Measurements from ENCODE around the gene C16orf90. TPM values are rescaled to one million over a fixed set of nuclear protein-coding genes. Genes with fewer than 3 reads are reported as not detected.
A peak's percentile ranks its signal among the peaks of the same experiment; 100 is the strongest.

The C16orf90 gene
- not detected for polyA plus RNA-seq (2013, experiment 1 of 4)
- not detected for polyA plus RNA-seq (2013, experiment 2 of 4)
- polyA plus RNA-seq (2013, experiment 3 of 4) = not detected
- not detected for polyA plus RNA-seq (2013, experiment 4 of 4)

GRCh38 chr16:3495176-3495575 is at the start of gene C16orf90:
Gene C16orf90, minus strand, starts transcription at chr16:3495489. Its CDS starts 68 bp downstream, at chr16:3495421.
- Histone ChIP-seq H3K4me3 (ENCODE audit: insufficient read depth, low read depth, low read length) (no peak within 1 kb of the TSS), H3K27ac (ENCODE audit: insufficient read depth, low read depth, low read length, poor library complexity, severe bottlenecking) (no peak within 1 kb of the TSS), H3K4me1 (ENCODE audit: control insufficient read depth, insufficient read depth, low read length) (no peaks in the 10 kb centered on the region), H3K27me3 (ENCODE audit: control insufficient read depth, insufficient read depth, low read length, poor library complexity, severe bottlenecking) (no peaks in the 10 kb centered on the region), H3K9me3 (ENCODE audit: control insufficient read depth, low read length) (no peaks in the 10 kb centered on the region), H3K36me3 (ENCODE audit: control insufficient read depth, insufficient read depth, low read length) (no peaks in the 10 kb centered on the region)
- WGBS, 2 experiments = 89 to 94% methylated on average over 3 of the region's 3 CpGs

- WGBS, 2 experiments = 86 to 93% methylated on average over 6 of the region's 6 CpGs
- H3K27ac ChIP-seq (ENCODE audit: insufficient read depth, low read depth, low read length, poor library complexity, severe bottlenecking) = no peak overlapping the region
- H3K4me1 ChIP-seq (ENCODE audit: control insufficient read depth, insufficient read depth, low read length) = peaks cover 12% of the 10 kb centered on the region
- H3K27me3 ChIP-seq (ENCODE audit: control insufficient read depth, insufficient read depth, low read length, poor library complexity, severe bottlenecking) = no peaks in the 10 kb centered on the region
- H3K9me3 ChIP-seq (ENCODE audit: control insufficient read depth, low read length) = no peaks in the 10 kb centered on the region
- H3K36me3 ChIP-seq (ENCODE audit: control insufficient read depth, insufficient read depth, low read length) = no peaks in the 10 kb centered on the region
- no peak overlapping the region for H3K4me3 ChIP-seq (ENCODE audit: insufficient read depth, low read depth, low read length)
Measured at GRCh38 chr16:3542601-3543373, 47.5 kb upstream of the C16orf90 start.

GRCh38 chr16:3541527-3542155 is 46.4 kb upstream of the C16orf90 start:
- no peak overlapping the region for H3K4me3 ChIP-seq (ENCODE audit: insufficient read depth, low read depth, low read length)
- peaks cover 12% of the 10 kb centered on the region for H3K4me1 ChIP-seq (ENCODE audit: control insufficient read depth, insufficient read depth, low read length)
- peak overlapping the region; percentile 56 for H3K27ac ChIP-seq (ENCODE audit: insufficient read depth, low read depth, low read length, poor library complexity, severe bottlenecking)
- WGBS, 2 experiments = 26 to 31% methylated on average over 13 of the region's 13 CpGs
- no peaks in the 10 kb centered on the region for H3K36me3 ChIP-seq (ENCODE audit: control insufficient read depth, insufficient read depth, low read length)
- no peaks in the 10 kb centered on the region for H3K9me3 ChIP-seq (ENCODE audit: control insufficient read depth, low read length)
- H3K27me3 ChIP-seq (ENCODE audit: control insufficient read depth, insufficient read depth, low read length, poor library complexity, severe bottlenecking) = no peaks in the 10 kb centered on the region

DNA sequence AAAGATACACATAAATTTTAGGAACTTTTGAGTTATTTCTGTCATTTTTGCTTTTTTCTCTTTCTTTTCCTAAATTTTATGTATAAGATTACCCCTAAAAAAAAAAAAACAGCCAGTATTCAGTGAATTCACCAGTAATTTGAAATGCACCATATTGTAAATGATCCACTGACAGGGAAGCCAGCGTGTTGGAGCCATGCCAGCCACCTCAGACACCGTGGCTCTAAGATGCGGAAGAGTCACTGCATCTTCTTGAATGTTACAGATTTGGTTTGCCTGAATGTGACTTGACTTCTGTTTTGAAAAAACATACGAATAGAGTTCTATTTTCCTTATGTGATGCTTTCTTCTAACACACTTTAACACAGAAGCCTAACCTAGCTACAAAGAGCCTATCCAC is 42.9 kb upstream of the C16orf90 start:
- Histone ChIP-seq H3K9me3 (ENCODE audit: control insufficient read depth, low read length) (no peaks in the 10 kb centered on the region), H3K4me3 (ENCODE audit: insufficient read depth, low read depth, low read length) (no peak overlapping the region), H3K4me1 (ENCODE audit: control insufficient read depth, insufficient read depth, low read length) (peaks cover 12% of the 10 kb centered on the region), H3K36me3 (ENCODE audit: control insufficient read depth, insufficient read depth, low read length) (peaks cover 9% of the 10 kb centered on the region), H3K27me3 (ENCODE audit: control insufficient read depth, insufficient read depth, low read length, poor library complexity, severe bottlenecking) (no peaks in the 10 kb centered on the region), H3K27ac (ENCODE audit: insufficient read depth, low read depth, low read length, poor library complexity, severe bottlenecking) (no peak overlapping the region)
- 82 to 85% methylated on average over 4 of the region's 4 CpGs for WGBS, 2 experiments

DNA sequence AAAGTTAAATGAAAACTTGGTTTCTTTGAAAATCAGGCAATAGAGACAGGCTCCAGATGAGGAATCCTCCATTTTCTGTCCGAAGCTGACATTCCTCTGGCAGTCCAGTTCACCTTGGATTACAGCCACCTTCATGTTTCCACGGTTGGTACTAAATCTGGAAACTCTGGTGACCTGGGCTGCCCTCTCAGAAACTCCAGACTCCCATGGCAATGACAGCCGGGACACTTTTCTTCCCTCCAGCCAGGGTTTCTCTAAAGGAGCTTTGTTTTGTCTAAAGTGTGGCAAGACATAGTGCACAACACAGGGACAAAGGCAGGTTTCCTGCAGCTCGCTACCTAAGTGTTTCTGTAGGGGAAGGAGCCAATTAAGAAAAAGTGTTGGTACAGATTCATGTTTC is 41.6 kb upstream of the C16orf90 start:
- peaks cover 4% of the 10 kb centered on the region for H3K4me1 ChIP-seq (ENCODE audit: control insufficient read depth, insufficient read depth, low read length)
- H3K27ac ChIP-seq (ENCODE audit: insufficient read depth, low read depth, low read length, poor library complexity, severe bottlenecking) = no peak overlapping the region
- no peaks in the 10 kb centered on the region for H3K27me3 ChIP-seq (ENCODE audit: control insufficient read depth, insufficient read depth, low read length, poor library complexity, severe bottlenecking)
- WGBS, 2 experiments = 91 to 96% methylated on average over 4 of the region's 4 CpGs
- H3K4me3 ChIP-seq (ENCODE audit: insufficient read depth, low read depth, low read length) = no peak overlapping the region
- no peaks in the 10 kb centered on the region for H3K9me3 ChIP-seq (ENCODE audit: control insufficient read depth, low read length)
- H3K36me3 ChIP-seq (ENCODE audit: control insufficient read depth, insufficient read depth, low read length) = peaks cover 14% of the 10 kb centered on the region

GRCh38 chr16:3536271-3536731 is 41.0 kb upstream of the C16orf90 start:
- Histone ChIP-seq H3K36me3 (ENCODE audit: control insufficient read depth, insufficient read depth, low read length) (peaks cover 14% of the 10 kb centered on the region), H3K9me3 (ENCODE audit: control insufficient read depth, low read length) (no peaks in the 10 kb centered on the region), H3K27ac (ENCODE audit: insufficient read depth, low read depth, low read length, poor library complexity, severe bottlenecking) (no peak overlapping the region), H3K27me3 (ENCODE audit: control insufficient read depth, insufficient read depth, low read length, poor library complexity, severe bottlenecking) (no peaks in the 10 kb centered on the region), H3K4me1 (ENCODE audit: control insufficient read depth, insufficient read depth, low read length) (no peaks in the 10 kb centered on the region), H3K4me3 (ENCODE audit: insufficient read depth, low read depth, low read length) (no peak overlapping the region)
- 91 to 95% methylated on average over 3 of the region's 3 CpGs for WGBS, 2 experiments

- Histone ChIP-seq H3K4me1 (ENCODE audit: control insufficient read depth, insufficient read depth, low read length) (no peaks in the 10 kb centered on the region), H3K27ac (ENCODE audit: insufficient read depth, low read depth, low read length, poor library complexity, severe bottlenecking) (no peak overlapping the region), H3K27me3 (ENCODE audit: control insufficient read depth, insufficient read depth, low read length, poor library complexity, severe bottlenecking) (no peaks in the 10 kb centered on the region), H3K36me3 (ENCODE audit: control insufficient read depth, insufficient read depth, low read length) (peaks cover 23% of the 10 kb centered on the region), H3K9me3 (ENCODE audit: control insufficient read depth, low read length) (no peaks in the 10 kb centered on the region), H3K4me3 (ENCODE audit: insufficient read depth, low read depth, low read length) (no peak overlapping the region)
- WGBS, 2 experiments = 92 to 95% methylated on average over 10 of the region's 10 CpGs
Measured at GRCh38 chr16:3534126-3534525, 38.8 kb upstream of the C16orf90 start.

GRCh38 chr16:3532741-3533140 is 37.5 kb upstream of the C16orf90 start:
- Histone ChIP-seq H3K36me3 (ENCODE audit: control insufficient read depth, insufficient read depth, low read length) (peaks cover 36% of the 10 kb centered on the region), H3K4me1 (ENCODE audit: control insufficient read depth, insufficient read depth, low read length) (no peaks in the 10 kb centered on the region), H3K4me3 (ENCODE audit: insufficient read depth, low read depth, low read length) (no peak overlapping the region), H3K27me3 (ENCODE audit: control insufficient read depth, insufficient read depth, low read length, poor library complexity, severe bottlenecking) (no peaks in the 10 kb centered on the region), H3K9me3 (ENCODE audit: control insufficient read depth, low read length) (no peaks in the 10 kb centered on the region), H3K27ac (ENCODE audit: insufficient read depth, low read depth, low read length, poor library complexity, severe bottlenecking) (no peak overlapping the region)
- WGBS, 2 experiments = 94 to 96% methylated on average over 12 of the region's 12 CpGs

DNA sequence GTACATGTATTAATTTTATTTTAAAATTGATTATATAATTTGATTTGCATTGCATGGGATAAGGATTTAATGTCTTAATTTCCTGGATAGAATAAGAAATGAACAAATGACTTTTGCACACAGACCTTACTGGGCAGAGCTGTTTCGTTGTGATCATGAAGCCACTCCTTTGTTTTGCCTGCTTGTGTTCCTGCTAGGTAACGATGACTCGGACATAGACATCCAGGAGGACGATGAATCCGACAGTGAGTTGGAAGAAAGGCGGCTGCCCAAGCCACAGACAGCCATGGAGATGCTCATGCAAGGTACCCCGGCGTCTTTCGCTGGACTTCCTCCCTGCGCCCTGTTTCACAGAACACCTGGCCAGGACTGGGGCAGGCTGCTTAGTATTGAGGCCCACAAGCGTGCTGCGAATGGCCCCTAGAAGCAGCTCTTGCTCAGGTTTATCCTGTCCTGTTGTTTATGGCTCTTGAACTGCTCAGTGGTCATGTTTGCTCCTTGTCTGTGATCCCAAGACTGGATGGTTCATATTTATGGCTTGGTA is 35.2 kb upstream of the C16orf90 start:
- no peak overlapping the region for H3K27ac ChIP-seq (ENCODE audit: insufficient read depth, low read depth, low read length, poor library complexity, severe bottlenecking)
- WGBS, 2 experiments = 96% methylated on average over 12 of the region's 12 CpGs
- peaks cover 36% of the 10 kb centered on the region for H3K36me3 ChIP-seq (ENCODE audit: control insufficient read depth, insufficient read depth, low read length)
- H3K4me3 ChIP-seq (ENCODE audit: insufficient read depth, low read depth, low read length) = no peak overlapping the region
- no peaks in the 10 kb centered on the region for H3K27me3 ChIP-seq (ENCODE audit: control insufficient read depth, insufficient read depth, low read length, poor library complexity, severe bottlenecking)
- no peaks in the 10 kb centered on the region for H3K9me3 ChIP-seq (ENCODE audit: control insufficient read depth, low read length)
- no peaks in the 10 kb centered on the region for H3K4me1 ChIP-seq (ENCODE audit: control insufficient read depth, insufficient read depth, low read length)

DNA sequence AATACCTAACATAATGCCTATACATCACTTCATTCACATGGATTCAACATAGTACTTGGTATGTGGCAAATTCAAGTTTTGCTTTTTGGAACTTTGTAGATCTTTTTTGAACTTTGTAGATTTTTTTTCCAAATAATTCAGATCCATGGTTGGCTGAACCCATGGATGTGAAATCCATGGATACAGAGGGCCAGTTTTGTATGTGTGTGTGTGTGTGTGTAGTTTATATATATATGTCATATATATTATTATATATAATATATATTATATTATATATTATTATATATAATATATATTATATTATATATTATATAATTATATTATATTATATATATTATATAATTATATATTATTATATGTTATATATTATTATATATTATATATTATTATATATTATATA is 33.9 kb upstream of the C16orf90 start:
- no peaks in the 10 kb centered on the region for H3K4me1 ChIP-seq (ENCODE audit: control insufficient read depth, insufficient read depth, low read length)
- no peaks in the 10 kb centered on the region for H3K27me3 ChIP-seq (ENCODE audit: control insufficient read depth, insufficient read depth, low read length, poor library complexity, severe bottlenecking)
- no peak overlapping the region for H3K4me3 ChIP-seq (ENCODE audit: insufficient read depth, low read depth, low read length)
- no peaks in the 10 kb centered on the region for H3K9me3 ChIP-seq (ENCODE audit: control insufficient read depth, low read length)
- H3K36me3 ChIP-seq (ENCODE audit: control insufficient read depth, insufficient read depth, low read length) = peaks cover 35% of the 10 kb centered on the region
- no peak overlapping the region for H3K27ac ChIP-seq (ENCODE audit: insufficient read depth, low read depth, low read length, poor library complexity, severe bottlenecking)

Data from ectodermal cell (in vitro differentiated cells).